CD4-positive, alpha-beta T cell treated with Interleukin-1 beta for 1 hour (primary cell): ENCODE data around the gene BTD.
"Not testable (repeated sequence)": the region's sequence is repeated elsewhere in the genome, so short reads cannot be mapped to it uniquely, and the experiment has no call there.

ENCODE experiments used
- DNase-seq, 2 donors: peaks; one replicate each; pipeline ENCODE4 v3.0.0-alpha.2; 2020 to 2022

Gene BTD

DNA sequence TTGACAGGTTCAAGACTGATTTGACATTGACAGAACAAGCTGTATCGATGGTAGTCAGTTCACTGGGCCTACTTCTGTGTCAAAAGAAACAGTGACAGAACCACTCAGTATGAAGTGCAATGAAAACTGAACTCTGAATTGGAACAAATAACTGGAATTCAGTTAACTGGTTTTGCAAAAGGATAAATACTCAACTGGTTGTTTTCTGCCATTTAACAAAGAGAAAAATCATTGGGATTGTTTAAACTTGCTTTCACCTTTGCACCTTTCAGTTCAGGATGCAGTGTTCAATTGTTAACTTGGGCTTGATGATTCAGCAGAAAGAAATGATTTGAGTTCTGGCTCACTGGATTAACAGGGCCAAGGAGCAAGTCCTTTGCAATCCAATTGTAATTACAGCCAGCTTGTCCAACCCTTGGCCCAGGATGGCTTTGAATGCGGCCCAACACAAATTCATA is 4.9 kb downstream of the BTD start:
- DNase-seq, result no peak

- DNase-seq, result no peak
These were observed 8.7 kb downstream of the BTD start for GRCh38 chr3:15610082-15610759.

- DNase-seq, result no peak
These were observed 9.5 kb downstream of the BTD start for GRCh38 chr3:15611018-15611417.

- no peak for DNase-seq
These were observed 10.5 kb downstream of the BTD start for GRCh38 chr3:15612001-15612400.

- DNase-seq, result no peak
These were observed 13.4 kb downstream of the BTD start for GRCh38 chr3:15614958-15615357.

DNA sequence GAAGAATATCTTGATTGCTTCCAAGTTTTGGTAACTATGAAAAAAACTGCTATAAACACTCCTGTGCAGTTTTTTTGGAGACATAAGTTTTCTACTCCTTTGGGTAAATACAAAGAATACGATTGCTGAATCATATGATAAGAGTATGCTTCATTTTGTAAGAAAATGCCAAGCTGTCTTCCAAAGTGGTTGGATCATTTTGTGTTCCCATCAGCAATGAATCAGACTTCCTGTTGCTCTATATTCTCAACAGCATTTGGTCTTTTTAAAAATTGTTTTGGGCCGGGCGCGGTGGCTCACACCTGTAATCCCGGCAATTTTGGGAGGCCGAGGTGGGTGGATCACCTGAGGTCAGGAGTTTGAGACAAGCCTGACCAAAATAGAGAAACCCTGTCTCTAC is 14.5 kb downstream of the BTD start:
- no peak for DNase-seq

DNA sequence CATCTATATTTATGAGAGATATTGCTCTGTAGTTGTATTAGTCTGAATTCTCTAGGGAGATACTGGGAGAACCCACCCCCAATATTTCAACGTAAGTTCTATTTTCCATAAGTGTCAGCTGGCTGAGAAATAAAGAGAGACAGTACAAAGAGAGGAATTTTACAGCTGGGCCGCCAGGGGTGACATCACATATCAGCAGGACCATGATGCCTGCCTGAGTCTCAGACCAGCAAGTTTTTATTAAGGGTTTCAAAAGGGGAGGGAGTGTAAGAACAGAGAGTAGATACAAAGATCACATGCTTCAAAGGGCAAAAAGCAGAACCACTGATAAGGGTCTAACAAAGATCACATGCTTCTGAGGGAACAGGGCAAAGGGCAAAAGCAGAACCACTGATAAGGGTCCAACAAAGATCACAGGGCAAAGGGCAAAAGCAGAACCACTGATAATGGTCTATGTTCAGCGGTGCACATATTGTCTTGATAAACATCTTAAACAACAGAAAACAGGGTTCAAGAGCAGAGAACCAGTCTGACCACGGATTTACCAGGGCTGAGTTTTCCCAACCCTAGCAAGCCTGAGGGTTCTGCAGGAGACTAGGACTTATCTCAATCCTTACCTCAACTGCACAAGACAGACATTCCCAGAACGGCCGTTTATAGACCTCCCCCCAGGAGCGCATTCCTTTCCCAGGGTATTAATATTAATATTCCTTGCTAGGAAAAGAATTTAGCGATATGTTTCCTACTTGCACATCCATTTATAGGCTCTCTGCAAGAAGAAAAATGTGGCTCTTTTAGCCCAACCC is 18.3 kb downstream of the BTD start:
- DNase-seq, result not testable (repeated sequence)

GRCh38 chr3:15623535-15624440 is 22.2 kb downstream of the BTD start:
- peak in 1 of 2 donors; percentile 45 for DNase-seq

DNA sequence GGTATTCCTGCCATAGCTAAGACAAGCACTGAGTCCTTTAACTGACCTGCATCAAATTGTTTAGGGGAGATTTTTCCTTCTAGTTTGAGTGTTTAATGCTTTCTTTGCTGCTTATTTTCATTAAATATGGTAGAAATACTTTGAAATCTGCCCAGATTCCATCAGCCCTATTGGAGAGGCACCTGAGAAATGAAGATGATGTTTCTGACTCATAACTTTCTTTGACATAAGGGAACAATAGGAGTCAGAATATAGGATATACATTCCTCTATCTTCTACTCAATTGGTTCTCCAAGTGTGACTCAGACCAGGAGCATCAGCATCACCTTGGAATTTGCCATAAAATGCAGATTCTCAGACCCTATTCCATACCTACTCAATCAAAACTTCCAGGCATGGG is 27.4 kb downstream of the BTD start:
- DNase-seq, result no peak

- peak; percentile 73 to 80 for DNase-seq
These were observed 28.5 kb downstream of the BTD start for GRCh38 chr3:15629860-15630597.

DNA sequence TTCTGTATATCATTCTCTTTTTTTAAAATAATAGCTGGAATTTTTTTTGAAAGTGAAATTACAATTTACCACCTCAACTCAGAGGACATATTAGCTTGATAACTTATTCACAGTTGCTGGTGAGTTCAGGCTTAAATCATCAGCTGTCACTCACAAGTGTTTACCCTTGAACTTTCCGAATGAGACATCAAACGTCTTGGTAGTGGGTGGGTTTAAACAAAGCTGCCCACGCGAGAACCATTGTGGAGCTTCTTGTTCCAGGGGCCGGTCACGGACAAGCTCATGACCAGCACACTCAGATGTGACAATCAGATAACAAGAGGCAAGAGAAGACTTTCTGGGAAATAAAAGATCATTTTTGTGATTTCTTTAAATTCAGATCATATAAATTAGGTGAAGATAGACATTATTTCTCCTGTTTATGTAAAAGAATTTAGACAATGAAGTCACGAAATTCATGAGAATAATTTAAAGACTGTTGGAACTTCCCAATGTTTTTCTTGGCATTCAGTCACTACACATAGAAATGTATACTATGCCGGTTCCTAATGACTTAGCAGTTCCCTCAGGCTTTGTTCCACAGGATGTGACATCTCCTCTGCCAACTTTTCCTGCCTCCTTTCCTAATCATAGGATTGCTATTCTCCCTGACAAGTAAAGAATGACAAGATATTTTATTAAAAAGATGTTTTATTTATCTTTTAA is 29.3 kb downstream of the BTD start:
- DNase-seq, result no peak

GRCh38 chr3:15631426-15632211 is 30.1 kb downstream of the BTD start:
- no peak for DNase-seq

DNA sequence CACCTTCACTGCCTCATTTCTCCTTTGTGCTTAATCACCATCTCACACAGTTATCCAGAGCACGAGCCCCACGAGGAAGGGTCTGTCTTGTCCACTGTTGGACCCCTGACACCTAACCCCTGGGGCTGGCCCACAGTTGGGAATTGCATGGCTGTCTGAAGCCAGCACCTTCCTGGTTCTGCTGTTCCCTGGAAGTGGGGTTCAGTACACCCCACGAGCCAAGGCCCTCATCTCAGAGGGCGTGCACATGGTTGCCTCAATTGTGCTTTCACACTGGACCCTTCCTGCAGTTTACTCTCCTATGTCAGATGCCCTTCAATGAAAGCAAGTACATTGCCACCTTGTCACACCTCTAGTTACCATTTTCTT is 30.7 kb downstream of the BTD start:
- DNase-seq, result no peak

- no peak for DNase-seq
These were observed 31.6 kb downstream of the BTD start for GRCh38 chr3:15633159-15633558.

DNA sequence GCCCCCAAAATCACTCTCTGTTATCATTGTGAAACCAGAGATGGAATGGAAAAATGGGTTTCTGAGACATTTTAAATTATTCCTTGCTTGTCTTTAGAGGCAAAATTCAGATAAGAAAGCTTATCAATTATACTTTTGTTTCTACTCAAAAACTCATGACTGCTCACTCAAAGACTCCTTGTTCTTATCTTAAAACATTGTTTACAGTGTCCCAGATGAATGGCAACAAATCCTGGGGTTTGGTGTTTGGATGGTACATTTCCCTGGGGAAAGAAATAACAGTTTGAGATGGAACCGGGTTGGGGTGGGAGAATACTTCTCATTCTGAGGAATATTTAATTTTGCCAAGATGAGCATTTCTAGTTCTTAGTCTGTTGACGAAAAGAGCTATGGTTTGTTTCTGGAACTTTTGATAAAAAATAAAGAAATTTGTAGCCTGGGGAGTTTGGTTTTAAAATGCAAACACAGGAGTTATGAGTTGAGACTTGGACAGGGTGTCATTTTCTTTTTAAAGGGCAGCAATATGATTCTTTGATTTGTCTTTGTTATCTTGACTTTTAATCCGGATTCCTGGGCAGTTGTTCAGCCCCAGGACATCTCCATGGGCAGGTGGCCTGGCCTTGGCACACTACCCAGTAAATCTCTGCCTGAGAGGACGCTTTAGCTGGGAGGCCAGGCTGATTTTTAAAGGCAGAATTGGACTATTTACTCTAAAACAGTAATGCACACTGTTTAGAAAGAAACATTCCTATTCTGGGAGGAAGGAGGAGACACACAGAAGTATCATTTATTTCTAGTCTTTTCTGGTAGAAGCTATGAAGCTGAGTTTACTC is 32.4 kb downstream of the BTD start:
- DNase-seq, result no peak

- no peak for DNase-seq
These were observed 33.1 kb downstream of the BTD start for GRCh38 chr3:15634671-15635070.

DNA sequence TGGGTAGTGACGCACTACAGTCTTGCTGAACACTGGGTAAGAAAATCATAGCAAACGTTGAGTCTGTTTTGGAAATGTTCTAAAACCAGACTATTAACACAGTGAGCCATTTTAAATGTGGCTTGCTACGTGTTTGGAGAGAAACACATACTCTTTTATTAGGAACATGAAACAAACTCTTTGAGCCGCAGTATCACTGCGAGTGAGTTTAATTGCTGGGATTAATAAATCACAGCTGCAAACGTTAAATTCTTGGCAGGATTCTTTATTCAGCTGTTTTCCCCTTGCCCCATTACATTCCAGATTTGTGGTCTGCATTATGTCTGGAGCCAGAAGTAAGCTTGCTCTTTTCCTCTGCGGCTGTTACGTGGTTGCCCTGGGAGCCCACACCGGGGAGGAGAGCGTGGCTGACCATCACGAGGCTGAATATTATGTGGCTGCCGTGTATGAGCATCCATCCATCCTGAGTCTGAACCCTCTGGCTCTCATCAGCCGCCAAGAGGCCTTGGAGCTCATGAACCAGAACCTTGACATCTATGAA is 33.6 kb downstream of the BTD start:
- DNase-seq, result no peak

GRCh38 chr3:15636028-15636709 is 34.6 kb downstream of the BTD start:
- peak; percentile 20 to 40 for DNase-seq
